Endothelial cell of umbilical vein (primary cell): ENCODE measurements around the gene NLGN1. TPM values are rescaled to one million over a fixed set of nuclear protein-coding genes. Genes with fewer than 3 reads are reported as not detected.

Experiments used
- BruUV-seq: library from RNA; stranded (reverse); fragments of 400-500 nt; replicated peaks from 2 replicates; lab custom pipeline; 2021; lab: Mats Ljungman, UMichigan
- CTCF ChIA-PET: fragments of 300-600, 350-600 bp; sonication (Branson Sonifier 250); formaldehyde crosslinking; loops from one replicate; lab custom pipeline; 2021; ENCODE audit warnings: antibody characterized with exemption, inconsistent platforms; lab: Charles Lee
- POLR2A ChIA-PET: fragments of 300-600, 350-600 bp; sonication (Branson Sonifier 250); formaldehyde crosslinking; loops from one replicate; lab custom pipeline; 2021; ENCODE audit warnings: antibody characterized with exemption, inconsistent platforms; lab: Charles Lee
- DNase-seq: peaks from one replicate; pipeline ENCODE4 v3.0.0-alpha.2; 2011; ENCODE audit warnings: low read depth, low spot score
- FAIRE-seq: peaks from 2 replicates; lab custom pipeline; 2011; peaks lifted over from hg19 to GRCh38; lab: Jason Lieb, UNC
- H2AFZ ChIP-seq: 2 replicates; pipeline ENCODE4 v1.6.0; 2012; ENCODE audit warnings: low read depth, low read length, control low read depth, inconsistent platforms
- H3K27ac ChIP-seq: 2 replicates; pipeline ENCODE4 v1.5.1; 2011; ENCODE audit warnings: low read depth, mild to moderate bottlenecking, control low read depth, low read length, moderate library complexity; ENCODE audit not compliant: insufficient read depth
- H3K27me3 ChIP-seq, 2 experiments: 2 replicates each; pipeline versions ENCODE4 v1.6.0 to v1.6.1; 2011; ENCODE audit warnings: low read length in 2 of 2, mixed read lengths in 1 of 2; ENCODE audit not compliant: control insufficient read depth in 2 of 2, insufficient read depth in 2 of 2
- H3K36me3 ChIP-seq, 2 experiments: 2 replicates in 1 of 2; 3 replicates in 1 of 2; pipeline ENCODE4 v1.5.1; 2011; ENCODE audit warnings: low read length in 2 of 2, mild to moderate bottlenecking in 1 of 2, moderate library complexity in 1 of 2; ENCODE audit not compliant: control insufficient read depth in 2 of 2, insufficient read depth in 2 of 2; ENCODE audit errors: extremely low read depth in 1 of 2
- H3K4me1 ChIP-seq: 3 replicates; pipeline ENCODE4 v1.5.1; 2011; ENCODE audit warnings: mild to moderate bottlenecking, low read length; ENCODE audit not compliant: control insufficient read depth, insufficient read depth; ENCODE audit errors: extremely low read depth
- H3K4me2 ChIP-seq: 2 replicates; pipeline ENCODE4 v1.6.1; 2011; ENCODE audit warnings: low read length, control low read depth, mixed read lengths; ENCODE audit not compliant: insufficient read depth
- H3K4me3 ChIP-seq, 3 experiments: fragments of 200-600 bp in 1 of 3; sonication (generic), shearing (Covaris generic) in 1 of 3; replicated peaks in 1 of 3; 2 replicates each; pipeline ENCODE4 v1.5.1; 2011 to 2016; ENCODE audit warnings: control low read depth in 3 of 3, low read length in 3 of 3, mild to moderate bottlenecking in 2 of 3, inconsistent platforms in 1 of 3, low read depth in 1 of 3, moderate library complexity in 1 of 3; ENCODE audit not compliant: insufficient read depth in 1 of 3
- H3K79me2 ChIP-seq: 2 replicates; pipeline ENCODE4 v1.6.0; 2012; ENCODE audit warnings: low read length, inconsistent platforms; ENCODE audit not compliant: control insufficient read depth, insufficient read depth
- H3K9ac ChIP-seq: replicated peaks from 2 replicates; pipeline ENCODE3; 2011; ENCODE audit warnings: low read length, control low read depth; ENCODE audit not compliant: insufficient read depth; ENCODE audit errors: extremely low read depth
- H3K9me1 ChIP-seq: replicated peaks from 3 replicates; pipeline ENCODE4 v1.6.0; 2011; ENCODE audit warnings: mild to moderate bottlenecking, low read length; ENCODE audit not compliant: control insufficient read depth, insufficient read depth; ENCODE audit errors: extremely low read depth
- H3K9me3 ChIP-seq: replicated peaks from 2 replicates; pipeline ENCODE4 v1.5.1; 2012; ENCODE audit warnings: low read length, inconsistent platforms; ENCODE audit not compliant: control insufficient read depth, insufficient read depth
- H4K20me1 ChIP-seq: replicated peaks from 2 replicates; pipeline ENCODE3; 2011; ENCODE audit warnings: mild to moderate bottlenecking, low read length; ENCODE audit not compliant: control insufficient read depth, insufficient read depth; ENCODE audit errors: extremely low read depth
- FOS ChIP-seq: IDR thresholded peaks from 2 replicates; pipeline ENCODE4 v1.6.1; 2011; ENCODE audit warnings: mild to moderate bottlenecking, low read length, moderate library complexity, borderline replicate concordance; ENCODE audit not compliant: insufficient read depth
- JUN ChIP-seq: IDR thresholded peaks from 2 replicates; pipeline ENCODE4 v1.6.1; 2011; ENCODE audit warnings: borderline replicate concordance, low read depth; ENCODE audit not compliant: insufficient read length, insufficient read depth
- MYC ChIP-seq: IDR thresholded peaks from one replicate; pipeline ENCODE4 v1.6.1; 2011; ENCODE audit warnings: mild to moderate bottlenecking, low read depth, low read length
- POLR2A ChIP-seq: IDR thresholded peaks from 2 replicates; pipeline ENCODE4 v1.6.1; 2012; ENCODE audit warnings: low read depth, mild to moderate bottlenecking, control low read depth, low read length
- POLR2AphosphoS5 ChIP-seq: IDR thresholded peaks from 2 replicates; pipeline ENCODE4 v1.6.1; 2012; ENCODE audit warnings: low read depth, mild to moderate bottlenecking, control low read depth, low read length, moderate library complexity; ENCODE audit not compliant: insufficient read depth
- dilution Hi-C: fragments of 300-500 bp; cut with MboI; formaldehyde crosslinking; loops from one replicate; pipeline ENCODE4 v1.15.0; 2019; ENCODE audit warnings: low sequenced_read_pairs; ENCODE audit not compliant: extremely low pct_ligation_motif_present
- intact Hi-C: fragments of 100-400 bp; cut with micrococcal nuclease; formaldehyde crosslinking; loops from one replicate; pipeline ENCODE4 v1.10.0; 2022
- polyA plus RNA-seq, 4 experiments: library from polyadenylated mRNA; depleted of rRNA in 3 of 4; stranded (reverse) in 3 of 4; unstranded in 1 of 4; fragments of >200 nt; gene quantifications; 2 replicates each; pipeline versions ENCODE4 v1.2.1 to v1.2.3, GENCODE V29; 2011 to 2012; ENCODE audit warnings: missing spikeins in 1 of 4
- total RNA-seq: library from RNA; stranded (reverse); gene quantifications from 2 replicates; pipeline ENCODE4 v1.2.3, GENCODE V29; 2021
- TF ChIP-seq, protein P1 (sequence below), 2 donors: IDR thresholded peaks; 1 replicate in 1 of 2; 2 replicates in 1 of 2; pipeline ENCODE4 v1.5.1; 2011; ENCODE audit warnings: low read length in 2 of 2, mild to moderate bottlenecking in 2 of 2, moderate library complexity in 2 of 2, control low read depth in 1 of 2, inconsistent platforms in 1 of 2, low read depth in 1 of 2; ENCODE audit not compliant: insufficient read depth in 1 of 2; ENCODE audit errors: extremely low read depth in 1 of 2
- TF ChIP-seq, protein P2 (sequence below): IDR thresholded peaks from 2 replicates; pipeline ENCODE4 v1.6.1; 2011; ENCODE audit not compliant: insufficient read depth, insufficient read length

The NLGN1 gene
- total and polyA plus RNA-seq, 2 donors (not counting 3 experiments of a cell fraction or from before 2014, with no cell fraction given) = 7.9 to 16.3 TPM

- Histone ChIP-seq H2AFZ (peak overlapping the region; percentile 92), H3K79me2 (peaks cover 45% of the 10 kb centered on the region), H3K9ac (peak overlapping the region; percentile 85), H3K4me1 (peaks cover 30% of the 10 kb centered on the region), H3K27ac (peak overlapping the region; percentile 24), H3K36me3 (no peaks in the 10 kb centered on the region), H3K9me3 (no peaks in the 10 kb centered on the region), H3K4me3 (peak overlapping the region; percentile 80 to 100 (median 96)), H3K27me3 (no peaks in the 10 kb centered on the region), H3K9me1 (no peaks in the 10 kb centered on the region), H3K4me2 (peak overlapping the region; percentile 93), H4K20me1 (no peaks in the 10 kb centered on the region)
- DNase-seq (peak; percentile 50), FAIRE-seq (no peak)
- TSS peak; percentile 28 for BruUV-seq
- CTCF ChIA-PET = interaction anchor here (0.6 to 4.0 kb wide), 5 partner anchors 13 to 157 kb away, joined by 3 to 22 read pairs (median 7); no protein-coding TSS in a partner anchor
- dilution Hi-C loops (no loop called here), intact Hi-C loops (loop anchor here (5.0 kb wide), 4 partner anchors 156 to 796 kb away; no protein-coding TSS in a partner anchor)
- no peak for TF ChIP-seq FOS
- no peak for TF ChIP-seq POLR2AphosphoS5
- TF ChIP-seq JUN = no peak
- POLR2A ChIA-PET = no interaction called here
These were observed 1.1 kb upstream of the NLGN1 start for GRCh38 chr3:173396191-173397041.

- peak overlapping the region; percentile 97 for H3K4me2 ChIP-seq
- peaks cover 56% of the 10 kb centered on the region for H3K79me2 ChIP-seq
- TF ChIP-seq POLR2A (no peak), FOS (no peak), JUN (no peak), MYC (no peak), POLR2AphosphoS5 (no peak)
- TF ChIP-seq, protein P1, sequence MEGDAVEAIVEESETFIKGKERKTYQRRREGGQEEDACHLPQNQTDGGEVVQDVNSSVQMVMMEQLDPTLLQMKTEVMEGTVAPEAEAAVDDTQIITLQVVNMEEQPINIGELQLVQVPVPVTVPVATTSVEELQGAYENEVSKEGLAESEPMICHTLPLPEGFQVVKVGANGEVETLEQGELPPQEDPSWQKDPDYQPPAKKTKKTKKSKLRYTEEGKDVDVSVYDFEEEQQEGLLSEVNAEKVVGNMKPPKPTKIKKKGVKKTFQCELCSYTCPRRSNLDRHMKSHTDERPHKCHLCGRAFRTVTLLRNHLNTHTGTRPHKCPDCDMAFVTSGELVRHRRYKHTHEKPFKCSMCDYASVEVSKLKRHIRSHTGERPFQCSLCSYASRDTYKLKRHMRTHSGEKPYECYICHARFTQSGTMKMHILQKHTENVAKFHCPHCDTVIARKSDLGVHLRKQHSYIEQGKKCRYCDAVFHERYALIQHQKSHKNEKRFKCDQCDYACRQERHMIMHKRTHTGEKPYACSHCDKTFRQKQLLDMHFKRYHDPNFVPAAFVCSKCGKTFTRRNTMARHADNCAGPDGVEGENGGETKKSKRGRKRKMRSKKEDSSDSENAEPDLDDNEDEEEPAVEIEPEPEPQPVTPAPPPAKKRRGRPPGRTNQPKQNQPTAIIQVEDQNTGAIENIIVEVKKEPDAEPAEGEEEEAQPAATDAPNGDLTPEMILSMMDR (IDR thresholded peaks at IDR 0.05; ENCODE audit: extremely low read depth in 1 of 2, insufficient read depth in 1 of 2, low read depth in 1 of 2, low read length in 2 of 2) = no peak
- TF ChIP-seq, protein P2, sequence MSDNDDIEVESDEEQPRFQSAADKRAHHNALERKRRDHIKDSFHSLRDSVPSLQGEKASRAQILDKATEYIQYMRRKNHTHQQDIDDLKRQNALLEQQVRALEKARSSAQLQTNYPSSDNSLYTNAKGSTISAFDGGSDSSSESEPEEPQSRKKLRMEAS = no peak
- CTCF ChIA-PET = interaction anchor here (0.7 to 4.0 kb wide), 8 partner anchors 13 to 1043 kb away, joined by 3 to 22 read pairs (median 6); no protein-coding TSS in a partner anchor
- no peaks in the 10 kb centered on the region for H3K36me3 ChIP-seq
- POLR2A ChIA-PET = interaction anchor here (1.2 kb wide), 1 partner anchor 348 kb away, joined by 3 read pairs; no protein-coding TSS in a partner anchor
- intact Hi-C loops (loop anchor here (2.0 to 5.0 kb wide), 5 partner anchors 154 to 1043 kb away; no protein-coding TSS in a partner anchor), dilution Hi-C loops (no loop called here)
- peak overlapping the region; percentile 69 for H3K27ac ChIP-seq
- DNase-seq (no peak), FAIRE-seq (peak; percentile 43)
- no peaks in the 10 kb centered on the region for H3K9me1 ChIP-seq
- H4K20me1 ChIP-seq = no peaks in the 10 kb centered on the region
- no peaks in the 10 kb centered on the region for H3K27me3 ChIP-seq
- BruUV-seq = no TSS peak
- peaks cover 30% of the 10 kb centered on the region for H3K4me1 ChIP-seq
- peak overlapping the region; percentile 80 to 100 (median 96) for H3K4me3 ChIP-seq
- peak overlapping the region; percentile 85 for H3K9ac ChIP-seq
- no peaks in the 10 kb centered on the region for H3K9me3 ChIP-seq
- H2AFZ ChIP-seq = peak overlapping the region; percentile 93
These were observed 551 bp downstream of the NLGN1 start for GRCh38 chr3:173398111-173398479.
